ENCODE results near the gene CCND3. TPM values are rescaled to one million over a fixed set of nuclear protein-coding genes. Genes with fewer than 3 reads are reported as not detected.
A peak's percentile ranks its signal among the peaks of the same experiment; 100 is the strongest.

Gene CCND3
- total RNA-seq, 1 experiment from 2014 or later: 26.6 TPM

GRCh38 chr6:41920921-41921711 lies 20.5 kb downstream of the CCND3 start, which contains the start of the genes BYSL and MED20 (continued):
- peak; percentile 71 to 94 (median 89) for TF ChIP-seq CTCF (IDR thresholded peaks at IDR 0.05 in 2 of 3, conservative IDR thresholded peaks at IDR 0.05 in 1 of 3; ENCODE audit: borderline replicate concordance in 1 of 3, insufficient read depth in 1 of 3, low read depth in 2 of 3, low read length in 2 of 3)

- H3K9ac ChIP-seq (ENCODE audit: low read length): peak overlapping the region; percentile 53
- H3K36me3 ChIP-seq (ENCODE audit: control insufficient read depth in 1 of 2, insufficient read depth in 2 of 2, low read length in 2 of 2): peaks cover 9 to 16% of the 10 kb centered on the region in 2 experiments
- H3K9me2 ChIP-seq (ENCODE audit: insufficient read depth): no peaks in the 10 kb centered on the region
- no peaks in the 10 kb centered on the region for H3K9me3 ChIP-seq (ENCODE audit: control insufficient read depth in 1 of 2, insufficient read depth in 1 of 2, low read depth in 1 of 2, low read length in 2 of 2)
- CTCF ChIA-PET: no interaction called here
- DNase-seq (ENCODE audit: low read depth, low spot score) (peak; percentile 71), ATAC-seq (peak; percentile 44)
- H3K4me2 ChIP-seq (ENCODE audit: low read length): peak overlapping the region; percentile 68
- no peaks in the 10 kb centered on the region for H3K27me3 ChIP-seq (ENCODE audit: insufficient read depth, low read length)
- POLR2A ChIA-PET: no interaction called here
- intact Hi-C loops (cut with micrococcal nuclease): loop anchor here (1.0 kb wide), 1 partner anchor 16 kb away; no protein-coding TSS in a partner anchor
- peaks cover 59% of the 10 kb centered on the region for H3K79me2 ChIP-seq (ENCODE audit: insufficient read depth, low read length)
- H2AFZ ChIP-seq (ENCODE audit: low read depth, low read length, poor library complexity, severe bottlenecking): no peak overlapping the region
- RAD21 ChIA-PET (ENCODE audit: low non-redundant PET in 1 of 2, low total read pairs in 2 of 2, uncharacterized antibody in 2 of 2, unreplicated experiment in 2 of 2): no interaction called here
- peak overlapping the region; percentile 84 for H3K27ac ChIP-seq (ENCODE audit: low read depth, low read length)
- no TSS peak for BruUV-seq (replicated peaks)
- H3K4me3 ChIP-seq (replicated peaks in 1 of 2; ENCODE audit: low read depth in 1 of 2, low read length in 2 of 2): peak overlapping the region in 1 of 2 experiments; percentile 30; a peak in 2 of 4 replicates
- H3K4me1 ChIP-seq (ENCODE audit: control insufficient read depth in 1 of 2, insufficient read depth in 2 of 2, low read length in 2 of 2): peaks cover 18 to 44% of the 10 kb centered on the region in 2 experiments
- no peaks in the 10 kb centered on the region for H4K20me1 ChIP-seq (ENCODE audit: insufficient read depth)
- no peak for TF ChIP-seq ZFX (IDR thresholded peaks at IDR 0.05)
- TF ChIP-seq SP1 (IDR thresholded peaks at IDR 0.05; ENCODE audit: low read depth): peak; percentile 60
- TF ChIP-seq ATF3 (IDR thresholded peaks at IDR 0.05): no peak
- TF ChIP-seq FOSL1 (IDR thresholded peaks at IDR 0.05; ENCODE audit: low read depth): peak; percentile 81
- TF ChIP-seq CEBPB (IDR thresholded peaks at IDR 0.05; ENCODE audit: low read depth): peak; percentile 71
- TF ChIP-seq REST (IDR thresholded peaks at IDR 0.05; ENCODE audit: low read depth): no peak
- no peak for TF ChIP-seq ELF1 (IDR thresholded peaks at IDR 0.05; ENCODE audit: borderline replicate concordance, low read depth)
- TF ChIP-seq ZBTB33 (IDR thresholded peaks at IDR 0.05; ENCODE audit: extremely low read depth, insufficient replicate concordance, low read length): no peak
- peak; percentile 21 for TF ChIP-seq YY1 (IDR thresholded peaks at IDR 0.05; ENCODE audit: extremely low read depth, insufficient replicate concordance, low read depth, low read length)
- TF ChIP-seq SIN3A (IDR thresholded peaks at IDR 0.05; ENCODE audit: low read depth): peak; percentile 57; the same call in 1 of the 2 replicates
- TF ChIP-seq CTCF (IDR thresholded peaks at IDR 0.05 in 2 of 3, conservative IDR thresholded peaks at IDR 0.05 in 1 of 3; ENCODE audit: borderline replicate concordance in 1 of 3, insufficient read depth in 1 of 3, low read depth in 2 of 3, low read length in 2 of 3): no peak
These were observed 24.1 kb downstream of the CCND3 start for GRCh38 chr6:41917528-41917927.

Measured in HCT116 (cell line).